CMK (cell line): ENCODE measurements around the gene IFNA17.
"Not testable (repeated sequence)": the region's sequence is repeated elsewhere in the genome, so short reads cannot be mapped to it uniquely, and the experiment has no call there.

Experiments
- DNase-seq: peaks from one replicate; pipeline ENCODE4 v3.0.0-alpha.2; 2010; ENCODE audit warnings: low read depth

IFNA17 gene

GRCh38 chr9:21228122-21228521 is at the start of gene IFNA17:
IFNA17 (minus strand) TSS chr9:21228222; CDS start chr9:21228173, 49 bp downstream.
- DNase-seq, result no peak

DNA sequence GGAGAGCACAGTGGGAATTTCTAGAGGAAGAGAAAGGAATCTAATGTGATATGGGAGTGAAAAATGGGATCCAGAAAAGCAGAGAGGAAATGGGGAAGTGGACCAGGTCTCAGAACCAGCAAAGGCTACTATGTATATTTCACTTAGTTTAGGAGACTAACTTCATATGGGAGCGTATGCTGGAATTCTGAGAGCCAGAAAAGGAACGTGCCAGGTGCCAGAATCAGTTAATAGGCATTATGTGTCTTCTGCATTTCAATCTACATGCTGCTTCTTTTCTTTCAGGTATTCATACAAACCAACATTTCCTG is 40.3 kb upstream of the IFNA17 start:
- no peak for DNase-seq

- no peak for DNase-seq
Observed at GRCh38 chr9:21267485-21268346, 39.7 kb upstream of the IFNA17 start.

- no peak for DNase-seq
Observed at GRCh38 chr9:21266733-21267484, 38.9 kb upstream of the IFNA17 start.

DNA sequence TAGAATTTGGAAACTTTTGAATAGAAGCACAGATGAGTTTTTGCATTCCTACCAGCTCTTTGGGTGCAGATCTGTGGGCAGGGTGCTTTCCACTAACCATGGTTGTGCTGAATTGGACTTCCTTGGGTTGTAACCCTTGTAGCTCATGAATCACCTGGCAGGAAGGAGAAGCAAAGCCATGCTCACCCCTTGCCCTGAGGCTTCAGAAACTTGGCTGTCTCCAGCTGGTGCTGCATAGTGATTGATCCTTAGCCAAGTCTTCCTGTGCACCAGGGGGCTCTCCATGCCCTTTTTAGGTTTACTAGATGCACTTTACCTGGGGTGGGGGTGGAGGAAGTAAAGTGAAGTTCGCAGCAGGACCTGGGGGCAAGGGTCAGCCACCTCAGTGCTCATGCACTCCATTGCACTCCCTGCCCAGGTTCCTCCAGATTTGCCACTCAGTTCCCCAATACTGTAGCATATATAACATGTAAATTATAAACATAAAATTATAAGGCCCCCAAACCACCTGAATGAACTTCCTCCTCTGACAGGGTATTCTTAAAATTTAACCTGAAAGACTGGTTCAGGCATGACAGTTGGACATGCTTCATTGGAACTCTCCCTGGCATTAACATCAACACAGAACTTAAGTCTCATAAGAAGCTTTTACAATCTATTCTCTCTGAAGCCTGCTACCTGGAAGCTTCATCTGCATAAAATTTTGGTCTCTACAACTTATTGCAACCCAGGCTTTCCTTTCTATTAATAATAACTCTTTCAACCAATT is 37.6 kb upstream of the IFNA17 start:
- no peak for DNase-seq

- no peak for DNase-seq
Observed at GRCh38 chr9:21255538-21256212, 27.7 kb upstream of the IFNA17 start.

GRCh38 chr9:21252721-21253547 is 24.9 kb upstream of the IFNA17 start:
- no peak for DNase-seq

DNA sequence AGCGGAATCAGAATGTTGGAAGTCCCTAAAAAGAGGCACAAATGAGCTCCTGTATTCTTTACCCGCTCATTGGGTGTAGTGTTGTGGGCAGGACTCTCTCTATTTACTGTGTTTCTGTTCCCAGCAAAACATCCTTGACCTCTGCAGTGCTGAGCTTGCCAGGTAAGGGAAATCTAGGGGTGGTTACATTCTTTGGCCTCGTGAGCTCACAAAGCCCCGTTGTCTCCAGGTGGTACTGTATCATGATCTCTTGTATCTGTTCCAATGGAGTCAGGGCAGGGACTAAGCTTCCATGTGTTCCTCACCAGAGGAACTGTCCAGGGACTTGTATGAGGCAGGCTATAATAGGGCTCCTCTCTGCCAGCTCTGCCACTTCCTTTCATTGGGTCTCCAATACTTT is 23.6 kb upstream of the IFNA17 start:
- no peak for DNase-seq

- DNase-seq, result no peak
Observed at GRCh38 chr9:21251190-21251589, 23.2 kb upstream of the IFNA17 start.

DNA sequence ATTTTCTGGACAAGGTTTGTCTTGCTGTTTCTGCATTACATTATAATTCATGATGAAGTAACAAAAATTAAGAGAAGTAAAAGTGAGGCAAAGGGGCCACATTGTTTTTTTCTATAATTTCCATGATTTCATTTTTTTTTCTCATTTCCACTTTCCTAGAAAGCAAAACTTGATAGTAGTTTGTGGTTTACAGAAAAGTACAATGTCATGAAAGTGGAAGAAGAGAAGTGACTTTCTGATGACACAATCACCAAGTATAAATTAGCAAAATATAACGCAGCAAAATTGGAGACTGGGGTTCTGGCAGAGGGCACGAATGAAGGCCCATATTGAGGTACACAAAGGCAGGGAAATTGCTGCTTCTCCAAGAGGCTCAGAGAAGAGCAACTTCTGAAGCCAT is 16.8 kb upstream of the IFNA17 start:
- DNase-seq, result no peak

DNA sequence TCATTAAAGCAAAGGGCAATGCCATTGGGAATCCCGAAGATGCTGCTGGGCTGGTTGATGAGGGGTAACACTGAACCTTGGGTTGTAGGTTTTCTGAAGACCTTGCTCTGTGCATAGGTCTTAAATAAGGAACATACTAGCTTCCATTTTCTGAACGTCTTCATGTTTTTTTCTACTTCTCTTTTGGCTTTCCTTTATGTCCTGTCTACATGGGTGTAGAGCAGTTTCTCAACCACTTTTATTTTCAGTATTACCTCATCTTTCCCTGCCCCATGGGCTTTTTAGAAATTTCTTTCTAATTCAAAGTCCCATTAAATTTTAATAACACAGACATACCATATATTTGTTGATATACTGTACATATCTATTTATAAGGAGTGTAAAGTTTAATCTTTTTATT is 11.9 kb upstream of the IFNA17 start, which contains the start of gene IFNA14:
Gene IFNA14, minus strand, starts transcription at position 95 of the 400 bp plus-strand sequence. Its CDS starts 70 bp downstream, at position 25.
- no peak for DNase-seq

DNA sequence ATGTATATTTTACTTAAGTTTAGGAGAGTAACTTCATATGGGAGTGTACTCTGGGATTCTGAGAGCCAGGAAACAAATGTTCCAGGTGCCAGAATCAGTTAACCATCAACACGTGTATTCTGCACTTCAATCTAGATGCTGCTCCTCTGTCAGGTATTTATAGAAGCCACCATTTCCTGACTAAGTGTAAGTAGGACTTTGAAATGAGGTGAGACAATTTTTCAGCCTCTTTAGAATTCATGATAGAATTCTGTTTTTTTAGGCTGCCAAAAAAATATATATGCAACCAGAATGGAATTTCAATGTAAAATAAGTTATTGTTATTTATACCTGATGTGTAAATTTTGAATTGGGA is 8.3 kb upstream of the IFNA17 start:
- DNase-seq, result not testable (repeated sequence)

DNA sequence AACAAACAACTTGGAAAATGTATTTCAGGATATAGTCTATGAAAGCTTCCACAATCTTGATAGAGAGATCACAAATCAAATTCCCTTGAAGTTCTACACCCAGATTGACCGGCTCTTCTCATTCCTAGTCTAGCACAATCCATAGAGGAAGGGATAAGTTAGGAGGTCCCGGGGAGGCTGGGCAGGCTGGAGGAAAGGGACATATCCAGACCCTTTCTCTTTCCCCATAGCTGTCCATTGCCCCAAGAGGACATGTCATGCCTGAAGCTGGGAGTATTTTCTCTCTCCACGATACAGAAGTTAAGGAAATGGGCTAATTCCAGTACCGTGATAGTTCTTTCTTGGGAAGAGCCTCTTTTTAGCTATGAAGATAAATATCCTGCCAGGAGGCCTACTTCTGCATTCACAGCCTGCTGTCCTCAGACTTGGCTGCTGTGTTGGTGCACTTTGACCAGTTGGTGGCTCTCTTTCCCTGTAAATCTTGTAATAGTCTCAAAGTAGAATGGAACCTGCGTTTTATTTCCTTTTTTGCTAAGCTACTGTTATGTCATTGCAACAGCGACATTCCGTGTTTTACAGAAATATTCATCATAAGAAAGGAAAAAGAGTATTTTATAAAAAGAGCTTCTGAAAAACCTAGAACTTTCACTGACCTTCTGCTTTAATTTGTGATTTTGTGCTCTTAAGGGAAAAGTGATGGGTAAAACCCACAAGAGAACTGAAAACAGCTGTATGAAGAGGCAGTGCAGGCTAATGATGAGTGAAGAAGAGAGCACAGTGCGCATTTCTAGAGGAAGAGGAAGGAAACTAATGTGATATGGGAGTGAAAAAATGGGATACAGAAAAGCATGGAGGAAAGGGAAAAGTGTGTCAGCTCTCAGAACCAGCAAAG is 7.7 kb upstream of the IFNA17 start:
- not testable (repeated sequence) for DNase-seq

GRCh38 chr9:21234153-21234687 is 6.2 kb upstream of the IFNA17 start:
- DNase-seq, result no peak

DNA sequence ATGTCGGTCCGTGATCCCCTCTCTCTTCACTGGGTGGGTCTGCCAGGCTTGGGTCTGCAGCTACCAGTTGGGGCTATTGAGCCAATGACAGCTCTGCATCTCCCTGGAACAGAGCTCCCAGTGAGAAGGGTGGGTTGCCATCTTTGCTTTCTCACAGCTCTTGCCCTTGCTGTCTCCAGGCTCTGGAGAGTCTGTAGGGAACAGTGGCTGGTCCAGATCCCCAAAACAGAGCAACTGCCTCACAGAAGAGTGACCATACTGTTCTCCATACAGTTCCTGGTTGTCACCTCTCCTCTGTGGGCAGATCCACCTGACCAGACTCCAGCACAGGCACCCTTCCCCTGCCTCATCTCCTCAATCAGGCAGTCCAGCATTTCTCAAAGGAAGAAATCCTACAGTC is 5.2 kb upstream of the IFNA17 start:
- DNase-seq, result no peak

- DNase-seq, result not testable (repeated sequence)
Observed at GRCh38 chr9:21217211-21217610, 10.8 kb downstream of the IFNA17 start, which contains the start of gene IFNA16. IFNA16 (minus strand) TSS chr9:21217311; CDS start chr9:21217305, 6 bp downstream.

DNA sequence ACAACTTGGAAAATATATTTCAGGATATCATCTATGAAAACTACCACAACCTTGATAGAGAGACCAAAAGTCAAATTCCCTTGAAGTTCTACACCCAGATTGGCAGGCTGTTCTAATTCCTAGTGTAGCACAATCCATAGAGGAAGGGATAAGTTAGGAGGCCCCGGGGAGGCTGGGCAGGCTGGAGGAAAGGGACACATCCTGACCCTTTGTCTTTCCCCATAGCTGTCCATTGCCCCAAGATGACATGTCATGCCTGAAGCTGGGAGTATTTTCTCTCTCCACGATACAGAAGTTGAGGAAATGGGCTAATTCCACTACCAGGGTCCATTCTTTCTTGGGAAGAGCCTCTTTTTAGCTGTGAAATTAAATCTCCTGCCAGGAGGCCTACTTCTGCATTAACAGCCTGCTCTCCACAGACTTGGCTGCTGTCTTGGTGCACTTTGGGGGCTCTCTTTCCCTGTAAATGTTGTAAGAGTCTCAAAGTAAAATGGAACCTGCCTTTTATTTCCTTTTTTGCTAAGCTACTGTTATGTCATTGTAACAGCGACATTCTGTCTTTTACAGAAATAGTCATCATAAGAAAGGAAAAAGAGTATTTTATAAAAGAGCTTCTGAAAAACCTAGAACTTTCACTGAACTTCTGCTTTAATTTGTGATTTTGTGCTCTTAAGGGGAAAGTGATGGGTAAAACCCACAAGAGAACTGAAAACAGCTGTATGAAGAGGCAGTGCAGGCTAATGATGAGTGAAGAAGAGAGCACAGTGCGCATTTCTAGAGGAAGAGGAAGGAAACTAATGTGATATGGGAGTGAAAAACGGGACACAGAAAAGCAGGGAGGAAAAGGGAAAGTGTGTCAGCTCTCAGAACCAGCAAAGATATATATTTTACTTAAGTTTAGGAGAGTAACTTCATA is 14.4 kb downstream of the IFNA17 start:
- not testable (repeated sequence) for DNase-seq

- not testable (repeated sequence) for DNase-seq
Observed at GRCh38 chr9:21212160-21212559, 15.9 kb downstream of the IFNA17 start.

- DNase-seq, result not testable (repeated sequence)
Observed at GRCh38 chr9:21210782-21211181, 17.2 kb downstream of the IFNA17 start.
